ENCODE measurements around the gene HARBI1.
"Not testable (repeated sequence)": the region's sequence is repeated elsewhere in the genome, so short reads cannot be mapped to it uniquely, and the experiment has no call there.

HARBI1 gene

DNA sequence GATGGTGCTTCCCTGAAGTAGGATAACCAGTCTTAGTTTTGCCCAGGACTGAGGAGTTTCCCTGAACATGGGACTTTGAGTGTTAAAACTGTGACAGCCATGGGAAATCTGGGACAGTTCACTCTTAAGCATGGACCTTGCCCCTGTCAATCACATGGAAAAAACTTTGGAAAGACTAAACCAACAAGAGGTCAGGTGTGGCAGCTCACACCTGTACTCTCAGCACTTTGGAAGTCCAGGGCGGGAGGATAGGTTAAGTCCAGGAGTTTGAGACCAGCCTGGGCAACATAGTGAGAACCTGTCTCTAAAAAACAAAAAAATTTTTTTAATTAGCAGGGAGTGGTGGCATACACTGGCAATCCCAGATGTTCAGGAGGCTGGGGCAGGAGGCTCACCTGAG lies 19.9 kb downstream of the HARBI1 start:
- DNase-seq (ENCODE audit: low spot score): no peak

DNA sequence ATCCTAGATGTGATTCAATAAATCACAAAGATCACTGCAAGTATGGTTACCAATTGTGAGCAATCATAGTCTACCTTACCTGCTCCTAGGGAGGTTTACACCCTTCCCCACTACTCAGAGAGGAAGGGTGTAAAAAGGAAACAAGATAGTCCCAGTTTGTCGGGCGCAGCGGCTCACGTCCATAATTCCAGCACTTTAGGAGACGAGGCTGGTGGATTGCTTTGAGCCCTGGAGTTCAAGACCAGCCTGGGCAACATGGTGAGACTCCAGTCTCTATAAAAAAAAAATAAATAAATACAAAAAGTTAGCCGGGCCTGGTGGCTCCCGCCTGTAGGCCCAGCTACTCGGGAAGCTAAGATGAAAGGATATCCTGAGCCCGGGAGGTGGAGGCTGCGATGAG lies 22.2 kb downstream of the HARBI1 start:
- no peak for DNase-seq (ENCODE audit: low spot score)

DNA sequence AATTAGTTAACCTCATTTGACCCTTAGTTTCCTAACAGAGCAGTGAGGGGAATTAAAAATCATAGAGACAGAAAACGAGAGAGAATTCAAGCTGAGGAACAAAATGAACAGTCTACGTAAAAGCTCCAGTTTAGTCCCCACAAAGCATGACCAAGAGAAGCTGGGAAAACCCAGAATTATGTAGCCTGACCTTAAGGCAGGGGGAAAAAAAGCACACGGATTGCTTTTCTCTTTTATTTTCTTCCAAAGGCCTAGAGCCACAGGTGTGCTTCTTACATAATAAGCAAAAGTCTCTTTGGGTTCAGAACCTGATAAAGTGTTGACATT lies 22.7 kb downstream of the HARBI1 start:
- no peak for DNase-seq (ENCODE audit: low spot score)

GRCh38 chr11:46593550-46594373 lies 23.3 kb downstream of the HARBI1 start, which contains the start of gene AMBRA1:
TSS of gene AMBRA1 (minus strand) at chr11:46594023. CDS start at chr11:46548380, 45,643 bp downstream.
- DNase-seq (ENCODE audit: low spot score): peak; percentile 81

DNA sequence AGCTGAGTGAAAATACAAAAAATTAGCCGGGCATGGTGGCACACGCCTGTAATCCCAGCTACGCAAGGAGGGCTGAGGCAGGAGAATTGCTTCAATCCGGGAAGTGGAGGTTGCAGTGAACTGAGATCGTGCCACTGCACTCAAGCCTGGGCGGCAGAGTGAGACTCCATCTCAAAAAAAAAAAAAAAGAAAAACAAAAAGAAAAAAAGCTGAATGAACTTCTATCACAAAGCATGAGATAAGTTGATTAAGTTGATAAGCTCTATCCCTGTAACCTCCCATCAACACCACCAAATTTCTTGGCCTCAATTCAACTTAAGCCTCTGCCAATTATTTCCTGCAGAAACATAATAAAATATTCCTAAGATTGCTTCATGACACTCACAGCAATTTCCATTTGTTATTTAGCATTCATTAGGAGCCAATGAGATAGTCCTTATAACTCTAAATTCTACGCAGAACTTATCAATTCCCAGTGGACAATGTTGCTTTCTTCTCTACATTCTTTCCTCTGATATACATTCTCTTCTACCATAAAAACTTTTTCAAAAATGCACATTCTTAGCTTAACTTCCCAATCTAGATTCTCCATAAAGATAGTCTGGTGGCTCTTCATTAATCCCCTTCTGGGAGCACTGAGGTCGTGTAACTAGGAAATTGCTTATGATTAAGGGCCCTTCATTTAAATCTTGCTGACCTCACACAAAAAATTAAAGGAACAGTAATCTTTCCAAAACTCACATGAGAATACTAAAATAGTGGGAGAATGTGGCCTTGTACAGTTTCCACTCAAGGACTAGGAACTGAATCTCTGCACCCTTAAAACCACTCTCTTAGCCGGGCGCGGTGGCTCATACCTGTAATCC lies 26.1 kb downstream of the HARBI1 start:
- DNase-seq (ENCODE audit: low spot score): no peak

DNA sequence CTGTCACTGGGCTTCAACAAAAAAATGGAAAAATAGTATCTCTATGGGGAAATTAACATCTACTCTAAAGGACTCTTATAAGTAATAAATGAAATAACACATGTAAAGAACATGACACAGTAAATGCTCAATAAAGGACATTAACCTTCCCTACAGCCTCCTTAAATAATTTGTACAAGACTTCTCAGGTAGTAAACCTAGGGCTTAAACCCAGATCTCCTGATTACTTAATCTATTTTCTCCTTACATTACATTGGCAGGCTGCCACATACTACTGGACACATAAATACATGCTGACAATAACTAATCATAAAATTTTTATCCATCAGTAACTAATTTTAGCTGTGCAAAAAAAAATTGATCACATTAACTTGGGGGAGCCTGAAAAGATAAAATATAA lies 28.1 kb downstream of the HARBI1 start:
- DNase-seq (ENCODE audit: low spot score): no peak

- DNase-seq (ENCODE audit: low spot score): no peak
Observed at GRCh38 chr11:46588131-46588530, 28.9 kb downstream of the HARBI1 start.

DNA sequence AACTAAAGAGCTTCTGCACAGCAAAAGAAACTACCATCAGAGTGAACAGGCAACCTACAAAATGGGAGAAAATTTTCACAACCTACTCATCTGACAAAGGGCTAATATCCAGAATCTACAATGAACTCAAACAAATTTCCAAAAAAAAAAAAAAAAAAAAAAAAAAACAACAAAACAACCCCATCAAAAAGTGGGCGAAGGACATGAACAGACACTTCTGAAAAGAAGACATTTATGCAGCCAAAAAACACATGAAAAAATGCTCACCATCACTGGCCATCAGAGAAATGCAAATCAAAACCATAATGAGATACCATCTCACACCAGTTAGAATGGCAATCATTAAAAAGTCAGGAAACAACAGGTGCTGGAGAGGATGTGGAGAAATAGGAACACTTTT lies 33.5 kb downstream of the HARBI1 start:
- DNase-seq (ENCODE audit: low spot score): not testable (repeated sequence)

DNA sequence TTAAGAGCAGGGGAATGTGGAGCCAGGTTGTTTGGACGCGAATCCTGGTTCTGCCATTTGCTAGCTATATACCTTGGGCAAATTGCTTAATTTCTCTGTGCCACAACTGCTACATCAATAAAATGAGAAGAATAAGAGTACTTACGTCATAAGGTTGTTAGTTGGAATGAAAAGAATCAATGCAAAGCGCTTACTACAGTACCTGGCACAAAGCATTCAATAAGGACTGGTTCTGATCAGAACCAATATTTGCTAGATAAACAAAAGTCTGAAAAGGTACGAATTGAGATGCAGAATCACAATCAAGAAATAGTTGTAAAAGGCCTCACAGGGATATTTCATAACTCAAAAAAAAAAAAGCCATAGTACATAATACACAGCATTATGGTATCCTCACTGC lies 34.4 kb downstream of the HARBI1 start:
- no peak for DNase-seq (ENCODE audit: low spot score)

DNA sequence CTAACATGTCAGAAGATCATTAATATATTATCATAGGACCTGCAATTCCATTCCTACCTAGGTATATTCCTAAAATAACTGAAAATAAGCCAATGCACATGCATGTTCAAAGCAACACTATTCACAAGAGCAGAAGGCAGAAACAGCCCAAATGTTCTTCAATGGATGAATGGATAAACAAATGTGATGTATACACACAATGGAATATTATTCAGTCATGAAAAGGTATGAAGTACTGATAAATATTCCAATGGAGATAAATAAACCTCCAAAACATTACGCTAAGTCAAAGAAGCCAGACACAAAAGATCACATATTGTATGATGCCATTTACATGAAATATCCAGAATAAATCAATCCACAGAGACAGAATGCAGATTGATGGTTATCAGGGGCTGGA lies 40.0 kb downstream of the HARBI1 start:
- no peak for DNase-seq (ENCODE audit: low spot score)

DNA sequence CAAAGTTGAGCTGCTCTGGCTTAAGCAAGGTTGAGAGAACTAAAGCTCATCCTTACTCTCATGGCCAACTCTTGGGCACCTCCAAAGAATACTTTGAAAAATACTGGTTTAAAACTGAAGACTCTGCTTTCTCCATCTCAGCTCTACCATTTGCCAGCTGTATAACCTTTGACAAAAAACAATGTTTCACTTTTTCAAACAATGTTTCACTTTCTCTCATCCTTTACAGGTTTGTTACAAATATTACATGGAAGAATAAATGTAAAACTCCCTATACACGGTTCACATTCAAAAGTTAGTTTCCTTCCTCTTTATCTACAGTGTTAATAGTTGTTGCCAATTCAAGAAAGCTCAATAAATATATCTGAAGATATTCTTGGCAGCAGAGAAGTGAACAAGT lies 42.4 kb downstream of the HARBI1 start:
- DNase-seq (ENCODE audit: low spot score): no peak

- DNase-seq (ENCODE audit: low spot score): no peak
Observed at GRCh38 chr11:46570790-46571398, 46.1 kb downstream of the HARBI1 start.

- DNase-seq (ENCODE audit: low spot score): no peak
Observed at GRCh38 chr11:46565232-46565840, 51.7 kb downstream of the HARBI1 start.

DNA sequence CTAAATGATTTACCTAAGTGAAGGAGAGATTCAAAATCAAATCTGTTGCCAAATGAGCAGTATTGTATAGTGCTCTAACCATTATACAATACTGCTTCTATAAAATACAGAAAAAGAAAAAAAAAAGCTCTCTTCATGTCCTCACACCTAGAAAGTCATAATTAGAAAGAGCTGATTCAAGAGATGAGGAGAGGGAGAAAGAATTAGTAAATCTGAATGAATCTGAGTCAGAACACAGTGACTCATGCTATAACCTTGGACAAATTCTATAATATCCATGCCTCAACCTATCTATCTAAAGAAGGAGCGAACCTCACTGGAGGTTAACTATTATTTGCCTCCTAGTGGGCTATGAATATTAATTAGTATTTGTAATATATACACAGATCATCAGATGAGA lies 52.6 kb downstream of the HARBI1 start:
- no peak for DNase-seq (ENCODE audit: low spot score)

GRCh38 chr11:46562527-46562926 lies 54.5 kb downstream of the HARBI1 start:
- no peak for DNase-seq (ENCODE audit: low spot score)

GRCh38 chr11:46560300-46560991 lies 56.6 kb downstream of the HARBI1 start:
- no peak for DNase-seq (ENCODE audit: low spot score)

DNA sequence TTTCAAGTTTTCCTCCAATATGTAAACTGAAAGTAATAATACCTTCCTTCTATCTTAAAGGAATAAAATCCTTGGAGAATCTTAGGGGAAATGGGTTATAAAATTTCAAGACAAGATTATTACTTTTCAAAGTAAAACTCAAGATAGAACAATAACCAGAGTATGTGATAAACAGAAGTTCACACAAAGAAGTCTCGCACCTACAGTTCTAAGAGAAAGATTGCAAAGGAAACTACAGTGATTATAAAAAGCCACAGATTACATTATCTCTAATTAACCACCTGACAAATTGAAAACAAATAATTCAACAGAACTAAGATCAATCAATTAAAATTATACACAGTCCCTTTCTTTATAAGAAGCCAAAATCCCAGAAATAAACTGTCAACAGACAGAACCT lies 57.2 kb downstream of the HARBI1 start:
- no peak for DNase-seq (ENCODE audit: low spot score)

GRCh38 chr11:46557684-46558151 lies 59.3 kb downstream of the HARBI1 start:
- no peak for DNase-seq (ENCODE audit: low spot score)

DNA sequence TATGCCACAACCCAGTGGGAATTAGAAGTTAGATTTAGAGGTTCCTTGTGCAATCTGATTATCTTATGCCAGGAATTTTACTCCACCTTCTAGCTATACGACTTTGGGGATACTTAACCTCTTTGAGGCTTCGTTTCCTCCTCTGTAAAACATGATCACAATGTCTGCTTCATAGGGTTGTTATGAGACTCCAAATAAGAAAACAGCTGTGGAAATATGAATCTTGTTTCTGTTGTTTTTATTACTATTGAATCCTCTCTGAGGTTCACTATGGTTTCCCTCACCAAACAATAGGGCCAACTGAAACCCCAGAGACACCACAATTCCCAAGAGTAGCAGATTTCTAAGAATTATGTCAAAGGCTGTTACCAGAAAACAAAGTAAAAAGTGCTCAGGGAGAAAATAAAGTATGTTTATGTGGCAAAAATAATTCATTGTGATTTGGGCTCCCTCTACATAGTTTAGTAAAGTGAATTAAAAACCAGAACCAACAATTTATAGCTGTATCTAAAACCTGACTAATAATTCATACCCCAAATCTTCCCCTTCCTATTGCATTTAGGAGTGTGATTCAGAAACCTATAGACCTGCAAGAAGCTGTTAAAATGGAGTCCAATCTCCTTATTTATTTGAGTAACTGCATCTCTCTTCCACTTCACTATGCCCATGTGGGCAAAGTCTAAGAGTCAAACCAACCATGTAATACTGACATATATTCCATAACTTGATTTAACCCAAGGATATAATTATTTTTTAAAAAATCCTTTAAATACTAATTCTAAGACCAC lies 61.6 kb downstream of the HARBI1 start:
- DNase-seq (ENCODE audit: low spot score): no peak

DNA sequence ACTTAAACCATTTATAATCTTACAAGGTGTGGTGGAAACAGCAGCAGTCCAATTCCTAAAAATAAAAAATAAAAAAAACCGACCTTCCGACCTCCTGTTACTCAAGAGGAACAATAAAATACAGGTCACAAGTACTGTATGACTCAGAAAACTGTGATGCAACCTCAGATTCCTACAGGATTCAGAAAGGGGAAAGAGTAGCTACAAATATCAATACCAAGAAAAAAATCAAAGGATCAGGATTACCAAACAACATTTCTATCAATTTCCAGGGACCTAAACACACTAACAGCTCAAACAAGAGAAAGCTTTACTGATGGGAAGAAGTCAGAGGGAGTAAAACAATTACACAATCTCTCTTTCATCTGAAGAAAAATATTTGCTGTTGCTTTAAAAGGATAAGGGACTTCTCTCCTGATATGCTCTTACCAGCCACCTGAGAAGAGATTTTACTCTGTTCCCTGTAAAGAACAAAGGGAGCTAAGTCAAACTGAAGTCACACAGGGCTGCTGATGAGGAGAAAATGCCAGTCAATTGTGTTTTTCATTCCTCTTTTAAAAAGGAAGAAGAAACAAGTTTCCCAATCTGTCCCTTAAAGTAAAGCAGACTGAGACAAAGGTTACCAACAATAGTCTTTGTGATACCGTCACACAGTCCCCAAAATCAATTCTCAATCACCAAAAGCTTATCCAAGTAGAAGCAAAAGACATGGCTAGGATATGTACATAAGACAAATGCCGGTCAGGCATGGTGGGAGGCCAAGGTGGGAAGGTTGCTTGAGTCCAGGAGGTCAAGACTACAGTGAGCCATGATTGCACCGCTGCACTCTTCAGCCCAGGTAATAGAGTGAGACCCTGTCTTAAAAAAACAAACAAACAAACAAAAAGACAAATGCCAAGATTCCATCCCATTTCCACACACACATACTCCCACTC lies 62.5 kb downstream of the HARBI1 start:
- DNase-seq (ENCODE audit: low spot score): no peak
